ENCODE data around the gene SLC25A21.

DNA sequence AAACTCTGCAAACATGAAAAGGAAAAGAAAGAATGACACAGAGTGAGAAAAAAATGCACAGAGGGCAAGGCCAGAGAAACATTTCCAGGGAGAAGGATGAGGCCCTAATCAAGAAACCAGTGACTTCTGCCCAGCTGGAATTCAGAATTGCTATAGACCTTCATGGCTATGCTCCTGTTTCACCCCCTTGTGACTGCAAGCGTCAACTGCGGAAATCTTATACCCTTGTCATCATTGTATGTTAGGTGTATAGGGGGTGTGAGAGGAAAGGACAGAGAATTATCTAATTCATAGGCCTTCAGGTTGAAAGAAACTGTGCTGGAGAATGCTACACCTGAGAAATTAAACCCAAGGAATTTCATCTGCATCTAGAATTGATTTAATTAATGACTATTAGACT is 117.5 kb downstream of the SLC25A21 start:
- TF ChIP-seq POLR2AphosphoS5 (IDR thresholded peaks at IDR 0.05; ENCODE audit: borderline replicate concordance, low read depth, low read length): no peak
- no peak for TF ChIP-seq EZH2 (IDR thresholded peaks at IDR 0.05)
- TF ChIP-seq FOXP2 (optimal IDR thresholded peaks at IDR 0.05; ENCODE audit: control extremely low read depth, extremely low read length, insufficient read depth): no peak

Data from SK-N-MC (cell line).